ENCODE measurements around the gene RMI1.
"Not testable (repeated sequence)": the region's sequence is repeated elsewhere in the genome, so short reads cannot be mapped to it uniquely, and the experiment has no call there.

Gene RMI1

DNA sequence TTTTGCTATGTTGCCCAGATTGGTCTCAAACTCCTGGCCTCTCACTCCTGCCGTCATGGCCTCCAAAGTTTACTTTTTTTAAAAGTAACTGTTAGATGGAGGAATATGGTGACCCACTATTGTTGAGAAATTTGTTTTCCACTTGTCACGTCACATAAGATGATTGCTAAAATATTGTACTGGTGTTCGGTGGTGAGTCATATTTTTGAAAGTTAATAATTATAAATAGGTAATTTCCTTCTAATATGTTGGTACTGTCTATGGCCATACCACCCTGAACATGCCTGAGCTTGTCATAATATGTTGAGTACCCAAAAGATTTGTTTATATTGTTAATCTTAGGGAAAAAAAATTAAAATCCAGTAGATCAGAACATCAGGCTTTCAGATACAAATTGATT lies 22.6 kb downstream of the RMI1 start:
- H3K27ac ChIP-seq, result no peak overlapping the region
- ChIA-PET CTCF (interaction anchor here (0.7 to 1.6 kb wide), 3 partner anchors 19 to 401 kb away, joined by 3 to 5 read pairs (median 5); no protein-coding TSS in a partner anchor), POLR2A (ENCODE audit: low non-redundant PET) (no interaction called here)
- TF ChIP-seq, protein P1, sequence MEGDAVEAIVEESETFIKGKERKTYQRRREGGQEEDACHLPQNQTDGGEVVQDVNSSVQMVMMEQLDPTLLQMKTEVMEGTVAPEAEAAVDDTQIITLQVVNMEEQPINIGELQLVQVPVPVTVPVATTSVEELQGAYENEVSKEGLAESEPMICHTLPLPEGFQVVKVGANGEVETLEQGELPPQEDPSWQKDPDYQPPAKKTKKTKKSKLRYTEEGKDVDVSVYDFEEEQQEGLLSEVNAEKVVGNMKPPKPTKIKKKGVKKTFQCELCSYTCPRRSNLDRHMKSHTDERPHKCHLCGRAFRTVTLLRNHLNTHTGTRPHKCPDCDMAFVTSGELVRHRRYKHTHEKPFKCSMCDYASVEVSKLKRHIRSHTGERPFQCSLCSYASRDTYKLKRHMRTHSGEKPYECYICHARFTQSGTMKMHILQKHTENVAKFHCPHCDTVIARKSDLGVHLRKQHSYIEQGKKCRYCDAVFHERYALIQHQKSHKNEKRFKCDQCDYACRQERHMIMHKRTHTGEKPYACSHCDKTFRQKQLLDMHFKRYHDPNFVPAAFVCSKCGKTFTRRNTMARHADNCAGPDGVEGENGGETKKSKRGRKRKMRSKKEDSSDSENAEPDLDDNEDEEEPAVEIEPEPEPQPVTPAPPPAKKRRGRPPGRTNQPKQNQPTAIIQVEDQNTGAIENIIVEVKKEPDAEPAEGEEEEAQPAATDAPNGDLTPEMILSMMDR (conservative IDR thresholded peaks at IDR 0.05; ENCODE audit: low read depth), result no peak
- no peak for DNase-seq (ENCODE audit: low spot score)

- POLR2A ChIA-PET (ENCODE audit: low non-redundant PET), result no interaction called here
These were observed 27.1 kb downstream of the RMI1 start for GRCh38 chr9:84007662-84008061.

GRCh38 chr9:84024041-84024575 lies 43.5 kb downstream of the RMI1 start:
- POLR2A ChIA-PET (ENCODE audit: low non-redundant PET), result no interaction called here
- TF ChIP-seq, protein P1 (conservative IDR thresholded peaks at IDR 0.05; ENCODE audit: low read depth), result no peak
- H3K27ac ChIP-seq, result no peak overlapping the region
- DNase-seq (ENCODE audit: low spot score), result no peak
- CTCF ChIA-PET, result no interaction called here

More at GRCh38 chr9:84007662-84008061, 27.1 kb downstream of the RMI1 start:
- TF ChIP-seq, protein P1 (conservative IDR thresholded peaks at IDR 0.05; ENCODE audit: low read depth), result no peak
- H3K27ac ChIP-seq, result no peak overlapping the region
- DNase-seq (ENCODE audit: low spot score), result no peak
- CTCF ChIA-PET, result no interaction called here

GRCh38 chr9:84027201-84027600 lies 46.6 kb downstream of the RMI1 start:
- TF ChIP-seq, protein P1 (conservative IDR thresholded peaks at IDR 0.05; ENCODE audit: low read depth), result no peak
- no peak for DNase-seq (ENCODE audit: low spot score)
- H3K27ac ChIP-seq, result no peak overlapping the region
- POLR2A ChIA-PET (ENCODE audit: low non-redundant PET), result interaction anchor here (0.6 kb wide), 1 partner anchor 816 kb away, joined by 7 read pairs; no protein-coding TSS in a partner anchor
- CTCF ChIA-PET, result interaction anchor here (0.6 to 0.7 kb wide), 2 partner anchors 111 to 1269 kb away, joined by 3 read pairs; no protein-coding TSS in a partner anchor

- POLR2A ChIA-PET (ENCODE audit: low non-redundant PET), result no interaction called here
These were observed 50.9 kb downstream of the RMI1 start for GRCh38 chr9:84031534-84031933.

DNA sequence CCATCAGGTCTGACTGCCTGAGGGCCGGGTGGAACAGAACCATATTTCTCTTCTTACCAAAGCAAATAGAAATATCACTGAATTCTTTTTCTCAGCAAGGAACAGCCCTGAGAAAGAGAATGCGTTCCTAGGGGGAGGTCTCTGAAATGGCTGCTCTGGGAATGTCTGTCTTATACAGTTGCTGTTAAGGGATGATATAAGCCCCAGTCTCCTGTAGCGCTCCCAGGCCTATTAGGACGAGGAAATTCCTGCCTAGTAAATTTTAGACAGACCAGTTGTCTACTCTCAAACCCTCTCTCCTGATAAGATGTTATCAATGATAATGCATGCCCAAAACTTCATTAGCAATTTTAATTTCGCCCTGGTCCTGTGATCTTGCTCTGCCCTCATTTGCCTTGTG lies 61.3 kb downstream of the RMI1 start:
- DNase-seq (ENCODE audit: low spot score); H3K27ac ChIP-seq; POLR2A ChIA-PET (ENCODE audit: low non-redundant PET): not testable (repeated sequence)
- CTCF ChIA-PET, result interaction anchor here (0.6 kb wide), 1 partner anchor 131 kb away, joined by 3 read pairs; no protein-coding TSS in a partner anchor

More at GRCh38 chr9:84031534-84031933, 50.9 kb downstream of the RMI1 start:
- DNase-seq (ENCODE audit: low spot score), result no peak
- H3K27ac ChIP-seq, result no peak overlapping the region
- CTCF ChIA-PET, result no interaction called here
- TF ChIP-seq, protein P1 (conservative IDR thresholded peaks at IDR 0.05; ENCODE audit: low read depth), result no peak

DNA sequence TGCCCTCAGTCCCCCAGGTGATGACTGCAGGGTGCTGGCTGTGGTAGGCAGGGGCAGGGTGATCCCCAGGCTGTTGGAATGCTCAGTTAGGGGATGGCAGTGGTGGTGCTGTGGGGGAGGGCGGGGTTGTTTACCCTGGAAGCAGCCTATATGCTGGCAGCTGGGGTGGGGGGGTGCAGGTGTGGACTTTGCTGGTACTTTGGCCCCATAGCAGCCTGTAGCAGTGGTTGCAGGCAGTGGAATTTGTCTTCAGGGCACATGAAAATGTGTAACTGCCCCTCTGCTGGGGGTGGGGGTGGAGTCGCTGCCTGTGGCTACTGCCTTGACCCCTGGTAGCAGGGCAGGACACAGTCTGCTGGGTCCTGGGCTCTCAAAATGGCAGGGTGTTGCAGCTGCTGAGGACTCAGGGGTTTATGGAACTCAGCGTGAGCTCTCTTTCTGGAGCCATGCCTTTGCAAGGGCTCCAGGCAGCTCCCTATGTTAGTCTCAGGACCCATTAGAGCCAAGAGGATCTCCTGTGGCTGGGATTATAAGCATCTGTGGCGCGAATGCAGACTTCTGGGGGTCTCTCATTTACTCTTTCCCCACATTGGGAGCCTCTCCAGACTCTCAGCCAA lies 65.0 kb downstream of the RMI1 start:
- POLR2A ChIA-PET (ENCODE audit: low non-redundant PET), result no interaction called here

More for the DNA sequence above, 65.0 kb downstream of the RMI1 start:
- CTCF ChIA-PET, result interaction anchor here (0.6 kb wide), 1 partner anchor 327 kb away, joined by 3 read pairs; no protein-coding TSS in a partner anchor
- TF ChIP-seq, protein P1 (conservative IDR thresholded peaks at IDR 0.05; ENCODE audit: low read depth), result no peak
- no peak overlapping the region for H3K27ac ChIP-seq
- DNase-seq (ENCODE audit: low spot score), result no peak
